SK-N-SH (cell line): ENCODE results near the gene GLB1L3. TPM values are rescaled to one million over a fixed set of nuclear protein-coding genes. Genes with fewer than 3 reads are reported as not detected.

Experiments used
- CTCF ChIA-PET: fragments of 300-600, 350-600 bp; formaldehyde crosslinking; extraction: SDS; loops from one replicate; lab custom pipeline; 2021; lab: Yijun Ruan, JAX
- POLR2A ChIA-PET: fragments of 350-600 bp; sonication (Branson Sonifier 250); formaldehyde crosslinking; extraction: SDS; loops from one replicate; lab custom pipeline; 2020; ENCODE audit warnings: antibody characterized with exemption, inconsistent platforms; lab: Yijun Ruan, JAX
- DNase-seq: peaks from one replicate; pipeline ENCODE4 v3.0.0; 2012
- H2AFZ ChIP-seq: fragments of 200-600 bp; sonication (generic); 2 replicates; pipeline ENCODE4 v1.8.1; 2016; ENCODE audit warnings: antibody characterized with exemption, mild to moderate bottlenecking, low read depth
- H3F3A ChIP-seq: fragments of 200-600 bp; sonication (generic); replicated peaks from 2 replicates; pipeline ENCODE3; 2016; ENCODE audit warnings: antibody characterized with exemption, mild to moderate bottlenecking; ENCODE audit not compliant: insufficient read depth
- H3K27ac ChIP-seq, 2 experiments: fragments of 200-500 bp in 1 of 2; fragments of 200-600 bp in 1 of 2; sonication (Bioruptor generic) in 1 of 2; sonication (generic), shearing (Covaris generic) in 1 of 2; 2 replicates each; pipeline versions ENCODE4 v1.5.1 to v1.6.1; 2014 to 2016; ENCODE audit warnings: low read depth in 2 of 2, inconsistent platforms in 1 of 2, low read length in 1 of 2, mild to moderate bottlenecking in 1 of 2, mixed read lengths in 1 of 2
- H3K27me3 ChIP-seq: fragments of 200-600 bp; sonication (generic), shearing (Covaris generic); 2 replicates; pipeline ENCODE4 v1.6.1; 2016; ENCODE audit warnings: mixed run types; ENCODE audit not compliant: insufficient read depth
- H3K36me3 ChIP-seq, 2 experiments: fragments of 200-500 bp in 1 of 2; fragments of 200-600 bp in 1 of 2; sonication (Bioruptor generic) in 1 of 2; sonication (generic) in 1 of 2; replicated peaks in 1 of 2; 2 replicates each; pipeline versions ENCODE3 to v1.5.1; 2014 to 2016; ENCODE audit warnings: low read length in 1 of 2, mild to moderate bottlenecking in 1 of 2; ENCODE audit not compliant: insufficient read depth in 2 of 2, control insufficient read depth in 1 of 2
- H3K4me1 ChIP-seq, 2 experiments: fragments of 200-500 bp in 1 of 2; fragments of 200-600 bp in 1 of 2; sonication (Bioruptor generic) in 1 of 2; sonication (generic), shearing (Covaris generic) in 1 of 2; 2 replicates each; pipeline versions ENCODE4 v1.5.1 to v1.6.1; 2014 to 2016; ENCODE audit warnings: low read depth in 1 of 2, low read length in 1 of 2, mixed run types in 1 of 2; ENCODE audit not compliant: insufficient read depth in 2 of 2, control insufficient read depth in 1 of 2
- H3K4me2 ChIP-seq: fragments of 200-600 bp; sonication (generic), shearing (Covaris generic); 2 replicates; pipeline ENCODE4 v1.6.1; 2017; ENCODE audit warnings: mixed run types
- H3K4me3 ChIP-seq, 2 experiments: fragments of 200-500 bp in 1 of 2; fragments of 200-600 bp in 1 of 2; sonication (Bioruptor generic) in 1 of 2; sonication (generic), shearing (Covaris generic) in 1 of 2; 2 replicates each; pipeline versions ENCODE4 v1.5.1 to v1.8.1; 2014 to 2016; ENCODE audit warnings: low read depth in 2 of 2, inconsistent platforms in 1 of 2, low read length in 1 of 2, mild to moderate bottlenecking in 1 of 2, mixed read lengths in 1 of 2, moderate library complexity in 1 of 2
- H3K79me2 ChIP-seq: fragments of 200-600 bp; sonication (generic); 2 replicates; pipeline ENCODE4 v1.8.1; 2017; ENCODE audit warnings: mild to moderate bottlenecking; ENCODE audit not compliant: insufficient read depth
- H3K9ac ChIP-seq: fragments of 200-600 bp; sonication (generic); 2 replicates; pipeline ENCODE4 v1.6.1; 2017; ENCODE audit warnings: mixed run types
- H3K9me2 ChIP-seq: fragments of 200-600 bp; sonication (generic); 2 replicates; pipeline ENCODE4 v1.6.1; 2017; ENCODE audit warnings: mixed run types
- H3K9me3 ChIP-seq: fragments of 200-600 bp; sonication (generic); 2 replicates; pipeline ENCODE4 v1.6.1; 2017; ENCODE audit warnings: mixed run types, mild to moderate bottlenecking, moderate library complexity
- H4K20me1 ChIP-seq: fragments of 200-600 bp; sonication (generic); 2 replicates; pipeline ENCODE4 v1.6.1; 2017; ENCODE audit warnings: mild to moderate bottlenecking, mixed run types; ENCODE audit not compliant: insufficient read depth
- CHD2 ChIP-seq: fragments of 150-350 bp; IDR thresholded peaks from 2 replicates; pipeline ENCODE4 v1.6.1; 2018; ENCODE audit warnings: low read length; ENCODE audit not compliant: partially characterized antibody
- ELF1 ChIP-seq: IDR thresholded peaks from 2 replicates; pipeline ENCODE4 v1.4.0; 2012
- EP300 ChIP-seq, 2 experiments: IDR thresholded peaks; 2 replicates each; pipeline versions ENCODE4 v1.4.0 to v1.6.1; 2012; ENCODE audit warnings: borderline replicate concordance in 1 of 2, low read depth in 1 of 2, low read length in 1 of 2
- EZH2phosphoT487 ChIP-seq: fragments of 200-600 bp; sonication (generic); IDR thresholded peaks from 2 replicates; pipeline ENCODE4 v1.6.1; 2017; ENCODE audit warnings: low read depth, mixed run types, mild to moderate bottlenecking, antibody characterized with exemption, moderate library complexity, borderline replicate concordance
- FOXJ3 ChIP-seq: sonication (generic); formaldehyde crosslinking; IDR thresholded peaks from 2 replicates; pipeline ENCODE4 v1.5.1; 2020; ENCODE audit warnings: mild to moderate bottlenecking, missing genetic modification reagents
- GABPA ChIP-seq: IDR thresholded peaks from 2 replicates; pipeline ENCODE4 v1.4.0; 2012; ENCODE audit warnings: low read depth, mild to moderate bottlenecking
- GATA2 ChIP-seq: sonication (generic); formaldehyde crosslinking; IDR thresholded peaks from 2 replicates; pipeline ENCODE4 v1.5.0; 2020; ENCODE audit warnings: mild to moderate bottlenecking, missing genetic modification reagents
- JUND ChIP-seq: IDR thresholded peaks from 2 replicates; pipeline ENCODE4 v1.4.0; 2012
- MEF2A ChIP-seq: IDR thresholded peaks from 2 replicates; pipeline ENCODE4 v1.4.0; 2012; ENCODE audit warnings: low read depth, borderline replicate concordance
- NFIC ChIP-seq: IDR thresholded peaks from 2 replicates; pipeline ENCODE4 v1.4.0; 2012; ENCODE audit warnings: borderline replicate concordance
- NRF1 ChIP-seq: IDR thresholded peaks from 2 replicates; pipeline ENCODE4 v1.6.1; 2012; ENCODE audit warnings: low read depth, mild to moderate bottlenecking, low read length
- POLR2AphosphoS5 ChIP-seq: IDR thresholded peaks from 2 replicates; pipeline ENCODE4 v1.6.1; 2012; ENCODE audit warnings: low read depth, low read length
- RCOR1 ChIP-seq: fragments of 150-350 bp; IDR thresholded peaks from 2 replicates; pipeline ENCODE4 v1.6.1; 2017; ENCODE audit warnings: antibody characterized with exemption, low read length
- SIN3A ChIP-seq: IDR thresholded peaks from 2 replicates; pipeline ENCODE4 v1.6.1; 2012; ENCODE audit warnings: low read depth, mild to moderate bottlenecking, low read length, moderate library complexity, borderline replicate concordance
- SMC3 ChIP-seq: IDR thresholded peaks from 2 replicates; pipeline ENCODE4 v1.6.1; 2012; ENCODE audit warnings: low read depth, low read length, improper control_type of control experiment
- TCF12 ChIP-seq: IDR thresholded peaks from 2 replicates; pipeline ENCODE4 v1.4.0; 2012
- TEAD4 ChIP-seq: IDR thresholded peaks from 2 replicates; pipeline ENCODE4 v1.4.0; 2012; ENCODE audit warnings: mild to moderate bottlenecking, borderline replicate concordance; ENCODE audit not compliant: insufficient read depth
- YY1 ChIP-seq: IDR thresholded peaks from 2 replicates; pipeline ENCODE4 v1.4.0; 2012; ENCODE audit warnings: low read depth, mild to moderate bottlenecking
- WGBS: methylation state at CpG from one replicate; pipeline ENCODE4 v1.1.6; 2017; ENCODE audit warnings: low lambda C conversion rate; 5-methylcytosine and 5-hydroxymethylcytosine counted together
- polyA plus RNA-seq, 3 experiments: library from polyadenylated mRNA; depleted of rRNA; stranded (reverse); fragments of >200 nt; gene quantifications; 2 replicates each; pipeline ENCODE4 v1.2.3, GENCODE V29; 2012
- TF ChIP-seq, protein P1 (sequence below): IDR thresholded peaks from 2 replicates; pipeline ENCODE4 v1.4.0; 2012; ENCODE audit warnings: low read depth
- TF ChIP-seq, protein P2 (sequence below): IDR thresholded peaks from 2 replicates; pipeline ENCODE4; 2012
- TF ChIP-seq, protein P3 (sequence below): fragments of 200-600 bp; sonication (generic); IDR thresholded peaks from 2 replicates; pipeline ENCODE4 v1.6.1; 2017; ENCODE audit warnings: antibody characterized with exemption, mild to moderate bottlenecking, moderate library complexity
- TF ChIP-seq, protein P4 (sequence below): IDR thresholded peaks from 2 replicates; pipeline ENCODE4 v1.4.0; 2012; ENCODE audit warnings: low read depth, borderline replicate concordance
- TF ChIP-seq, protein P5 (sequence below): fragments of 150-350 bp; IDR thresholded peaks from 2 replicates; pipeline ENCODE4 v1.6.1; 2017; ENCODE audit warnings: antibody characterized with exemption, low read length, low read depth, borderline replicate concordance

The GLB1L3 gene
- polyA plus RNA-seq, 1 of the 3 experiments (the other 2 are of a cell fraction): not detected

DNA sequence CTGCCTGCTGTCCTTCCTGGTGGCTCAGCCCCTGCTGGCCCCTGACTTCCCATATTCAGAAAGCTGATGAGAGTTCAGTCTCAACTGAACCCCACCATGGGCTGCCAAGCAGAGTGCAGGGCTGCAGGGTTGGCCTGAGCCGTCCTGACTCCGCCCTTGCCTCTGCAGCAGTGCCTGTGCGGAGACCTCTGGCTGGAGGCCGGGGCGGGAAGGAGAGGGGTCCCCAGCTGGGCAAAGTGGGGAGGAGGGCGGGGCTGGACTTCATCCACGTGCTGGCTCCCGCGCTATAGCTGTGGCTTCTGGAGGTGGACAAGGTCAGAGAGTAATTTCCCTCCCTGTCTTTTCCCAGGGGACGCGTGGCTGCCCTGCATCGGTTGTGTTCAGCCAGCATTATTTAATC is 13.6 kb downstream of the GLB1L3 start:
- Histone ChIP-seq H3K36me3 (no peaks in the 10 kb centered on the region), H3K27me3 (no peaks in the 10 kb centered on the region), H3K79me2 (no peaks in the 10 kb centered on the region), H3K9me3 (no peaks in the 10 kb centered on the region), H3K9me2 (no peaks in the 10 kb centered on the region), H3K27ac (no peak overlapping the region), H3K4me1 (no peaks in the 10 kb centered on the region), H3K4me3 (no peak overlapping the region), H4K20me1 (no peaks in the 10 kb centered on the region), H3K9ac (no peak overlapping the region), H3F3A (no peaks in the 10 kb centered on the region), H2AFZ (no peak overlapping the region), H3K4me2 (no peak overlapping the region)
- ChIA-PET POLR2A (no interaction called here), CTCF (interaction anchor here (0.6 to 3.5 kb wide), 2 partner anchors 14 to 277 kb away, joined by 3 to 16 read pairs; partner anchors contain the start of gene GLB1L3)
- DNase-seq: no peak
- TF ChIP-seq MEF2A: no peak
- no peak for TF ChIP-seq EZH2phosphoT487
- TF ChIP-seq, protein P1, sequence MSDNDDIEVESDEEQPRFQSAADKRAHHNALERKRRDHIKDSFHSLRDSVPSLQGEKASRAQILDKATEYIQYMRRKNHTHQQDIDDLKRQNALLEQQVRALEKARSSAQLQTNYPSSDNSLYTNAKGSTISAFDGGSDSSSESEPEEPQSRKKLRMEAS: no peak
- TF ChIP-seq TEAD4: no peak
- no peak for TF ChIP-seq NRF1
- no peak for TF ChIP-seq RCOR1
- TF ChIP-seq, protein P2, sequence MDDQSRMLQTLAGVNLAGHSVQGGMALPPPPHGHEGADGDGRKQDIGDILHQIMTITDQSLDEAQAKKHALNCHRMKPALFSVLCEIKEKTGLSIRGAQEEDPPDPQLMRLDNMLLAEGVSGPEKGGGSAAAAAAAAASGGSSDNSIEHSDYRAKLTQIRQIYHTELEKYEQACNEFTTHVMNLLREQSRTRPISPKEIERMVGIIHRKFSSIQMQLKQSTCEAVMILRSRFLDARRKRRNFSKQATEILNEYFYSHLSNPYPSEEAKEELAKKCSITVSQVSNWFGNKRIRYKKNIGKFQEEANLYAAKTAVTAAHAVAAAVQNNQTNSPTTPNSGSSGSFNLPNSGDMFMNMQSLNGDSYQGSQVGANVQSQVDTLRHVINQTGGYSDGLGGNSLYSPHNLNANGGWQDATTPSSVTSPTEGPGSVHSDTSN: no peak
- TF ChIP-seq SMC3: no peak
- TF ChIP-seq GABPA: no peak
- TF ChIP-seq SIN3A: no peak
- TF ChIP-seq, protein P3, sequence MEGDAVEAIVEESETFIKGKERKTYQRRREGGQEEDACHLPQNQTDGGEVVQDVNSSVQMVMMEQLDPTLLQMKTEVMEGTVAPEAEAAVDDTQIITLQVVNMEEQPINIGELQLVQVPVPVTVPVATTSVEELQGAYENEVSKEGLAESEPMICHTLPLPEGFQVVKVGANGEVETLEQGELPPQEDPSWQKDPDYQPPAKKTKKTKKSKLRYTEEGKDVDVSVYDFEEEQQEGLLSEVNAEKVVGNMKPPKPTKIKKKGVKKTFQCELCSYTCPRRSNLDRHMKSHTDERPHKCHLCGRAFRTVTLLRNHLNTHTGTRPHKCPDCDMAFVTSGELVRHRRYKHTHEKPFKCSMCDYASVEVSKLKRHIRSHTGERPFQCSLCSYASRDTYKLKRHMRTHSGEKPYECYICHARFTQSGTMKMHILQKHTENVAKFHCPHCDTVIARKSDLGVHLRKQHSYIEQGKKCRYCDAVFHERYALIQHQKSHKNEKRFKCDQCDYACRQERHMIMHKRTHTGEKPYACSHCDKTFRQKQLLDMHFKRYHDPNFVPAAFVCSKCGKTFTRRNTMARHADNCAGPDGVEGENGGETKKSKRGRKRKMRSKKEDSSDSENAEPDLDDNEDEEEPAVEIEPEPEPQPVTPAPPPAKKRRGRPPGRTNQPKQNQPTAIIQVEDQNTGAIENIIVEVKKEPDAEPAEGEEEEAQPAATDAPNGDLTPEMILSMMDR: no peak
- TF ChIP-seq ELF1: no peak
- TF ChIP-seq TCF12: no peak
- TF ChIP-seq FOXJ3 (CRISPR knock-in tag): no peak
- TF ChIP-seq POLR2AphosphoS5: no peak
- WGBS: 68% methylated on average over 10 of the region's 12 CpGs

DNA sequence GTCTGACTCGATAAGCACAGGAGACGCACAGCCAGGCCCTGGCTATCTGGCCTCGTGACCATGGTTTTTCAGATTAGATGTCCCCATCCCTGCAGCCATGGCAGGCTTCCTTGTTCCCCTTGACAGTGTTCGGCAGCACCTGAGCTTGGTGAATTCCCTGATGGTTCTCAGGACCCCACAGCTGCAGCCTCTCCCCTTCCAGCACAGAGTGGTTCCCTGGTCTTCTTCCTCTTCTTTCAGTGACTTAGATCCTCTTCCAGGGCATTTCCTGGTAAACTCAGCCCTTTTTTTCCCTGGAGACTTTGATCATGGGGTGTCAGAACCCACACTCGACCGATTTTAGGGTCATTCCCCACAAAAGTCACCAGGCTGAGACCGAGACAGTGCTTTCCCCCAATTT is 14.5 kb downstream of the GLB1L3 start:
- Histone ChIP-seq H3K36me3 (no peaks in the 10 kb centered on the region), H3K27me3 (no peaks in the 10 kb centered on the region), H3K4me1 (no peaks in the 10 kb centered on the region), H3K27ac (no peak overlapping the region), H3K79me2 (no peaks in the 10 kb centered on the region), H3K9ac (no peak overlapping the region), H3K4me3 (no peak overlapping the region), H3F3A (no peaks in the 10 kb centered on the region), H3K9me2 (no peaks in the 10 kb centered on the region), H2AFZ (no peak overlapping the region), H3K9me3 (no peaks in the 10 kb centered on the region), H3K4me2 (no peak overlapping the region), H4K20me1 (no peaks in the 10 kb centered on the region)
- ChIA-PET CTCF (interaction anchor here (1.9 kb wide), 1 partner anchor 15 kb away, joined by 4 read pairs; the partner anchor contains the start of gene GLB1L3), POLR2A (no interaction called here)
- TF ChIP-seq NFIC (no peak), EP300 (IDR thresholded peaks at IDR 0.05; ENCODE audit: borderline replicate concordance in 1 of 2, low read depth in 1 of 2, low read length in 1 of 2) (no peak), JUND (no peak), CHD2 (no peak), EZH2phosphoT487 (no peak), YY1 (no peak), FOXJ3 (CRISPR knock-in tag) (no peak), GATA2 (CRISPR knock-in tag) (no peak), ELF1 (no peak), RCOR1 (no peak)
- TF ChIP-seq, protein P4, sequence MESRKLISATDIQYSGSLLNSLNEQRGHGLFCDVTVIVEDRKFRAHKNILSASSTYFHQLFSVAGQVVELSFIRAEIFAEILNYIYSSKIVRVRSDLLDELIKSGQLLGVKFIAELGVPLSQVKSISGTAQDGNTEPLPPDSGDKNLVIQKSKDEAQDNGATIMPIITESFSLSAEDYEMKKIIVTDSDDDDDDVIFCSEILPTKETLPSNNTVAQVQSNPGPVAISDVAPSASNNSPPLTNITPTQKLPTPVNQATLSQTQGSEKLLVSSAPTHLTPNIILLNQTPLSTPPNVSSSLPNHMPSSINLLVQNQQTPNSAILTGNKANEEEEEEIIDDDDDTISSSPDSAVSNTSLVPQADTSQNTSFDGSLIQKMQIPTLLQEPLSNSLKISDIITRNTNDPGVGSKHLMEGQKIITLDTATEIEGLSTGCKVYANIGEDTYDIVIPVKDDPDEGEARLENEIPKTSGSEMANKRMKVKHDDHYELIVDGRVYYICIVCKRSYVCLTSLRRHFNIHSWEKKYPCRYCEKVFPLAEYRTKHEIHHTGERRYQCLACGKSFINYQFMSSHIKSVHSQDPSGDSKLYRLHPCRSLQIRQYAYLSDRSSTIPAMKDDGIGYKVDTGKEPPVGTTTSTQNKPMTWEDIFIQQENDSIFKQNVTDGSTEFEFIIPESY: no peak
- TF ChIP-seq, protein P5, sequence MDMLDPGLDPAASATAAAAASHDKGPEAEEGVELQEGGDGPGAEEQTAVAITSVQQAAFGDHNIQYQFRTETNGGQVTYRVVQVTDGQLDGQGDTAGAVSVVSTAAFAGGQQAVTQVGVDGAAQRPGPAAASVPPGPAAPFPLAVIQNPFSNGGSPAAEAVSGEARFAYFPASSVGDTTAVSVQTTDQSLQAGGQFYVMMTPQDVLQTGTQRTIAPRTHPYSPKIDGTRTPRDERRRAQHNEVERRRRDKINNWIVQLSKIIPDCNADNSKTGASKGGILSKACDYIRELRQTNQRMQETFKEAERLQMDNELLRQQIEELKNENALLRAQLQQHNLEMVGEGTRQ: no peak
- no peak for DNase-seq
- WGBS: 44% methylated on average over 7 of the region's 7 CpGs
